AG04450 (cell line): ENCODE results near the gene MRPS33. TPM values are rescaled to one million over a fixed set of nuclear protein-coding genes. Genes with fewer than 3 reads are reported as not detected.

Experiments
- CTCF ChIA-PET: fragments of 300-600, 350-600 bp; formaldehyde crosslinking; extraction: SDS; loops from one replicate; lab custom pipeline; 2022; ENCODE audit warnings: antibody characterized with exemption, inconsistent platforms; lab: Charles Lee
- POLR2A ChIA-PET: fragments of 350-600 bp; formaldehyde crosslinking; extraction: SDS; loops from one replicate; lab custom pipeline; 2021; ENCODE audit warnings: antibody characterized with exemption, inconsistent platforms; lab: Yijun Ruan, JAX
- DNase-seq: peaks from one replicate; pipeline ENCODE4 v3.0.0-alpha.2; 2011; ENCODE audit warnings: low read depth, low spot score
- H3K27ac ChIP-seq: one replicate; pipeline ENCODE4 v1.5.1; 2012; ENCODE audit warnings: low read depth, low read length, control low read depth
- H3K27me3 ChIP-seq: one replicate; pipeline ENCODE4 v1.6.0; 2012; ENCODE audit warnings: low read length; ENCODE audit not compliant: control insufficient read depth, insufficient read depth
- H3K4me3 ChIP-seq: 2 replicates; pipeline ENCODE4 v1.5.1; 2011; ENCODE audit warnings: mild to moderate bottlenecking, low read depth, low read length, control low read depth
- H3K9me3 ChIP-seq: 2 replicates; pipeline ENCODE4 v1.5.1; 2012; ENCODE audit warnings: low read length; ENCODE audit not compliant: control insufficient read depth, insufficient read depth
- polyA plus RNA-seq: library from polyadenylated mRNA; depleted of rRNA; stranded (reverse); fragments of >200 nt; gene quantifications from 2 replicates; pipeline ENCODE4 v1.2.3, GENCODE V29; 2011
- TF ChIP-seq, protein P1 (sequence below): IDR thresholded peaks from 2 replicates; pipeline ENCODE4 v1.5.1; 2011; ENCODE audit warnings: low read depth, low read length, control low read depth, inconsistent platforms

The MRPS33 gene
- polyA plus RNA-seq, 1 experiment: 99.2 TPM

DNA sequence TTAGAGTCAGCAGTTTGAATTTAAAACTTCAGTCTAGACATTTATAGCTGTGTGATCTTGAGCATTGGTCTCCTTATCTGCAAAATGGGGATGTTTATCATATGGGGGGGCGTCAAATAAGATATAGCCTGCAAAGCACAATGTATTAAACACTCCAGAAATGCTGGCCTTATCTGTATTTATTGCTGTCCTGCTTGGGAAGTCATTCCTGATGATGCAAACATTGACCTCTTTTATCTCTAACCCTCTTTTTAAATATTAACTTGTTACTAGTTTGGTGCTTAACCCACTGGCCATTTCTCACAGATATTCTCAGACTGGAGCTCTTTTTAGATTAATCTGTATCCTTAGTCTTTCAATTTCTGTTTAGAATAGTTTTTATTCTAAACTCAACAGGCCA, 13.2 kb downstream of the MRPS33 start:
- no peak for DNase-seq
- CTCF ChIA-PET: no interaction called here
- POLR2A ChIA-PET: no interaction called here
- Histone ChIP-seq H3K27ac (no peak overlapping the region), H3K4me3 (no peak overlapping the region), H3K9me3 (no peaks in the 10 kb centered on the region), H3K27me3 (no peaks in the 10 kb centered on the region)
- TF ChIP-seq, protein P1, sequence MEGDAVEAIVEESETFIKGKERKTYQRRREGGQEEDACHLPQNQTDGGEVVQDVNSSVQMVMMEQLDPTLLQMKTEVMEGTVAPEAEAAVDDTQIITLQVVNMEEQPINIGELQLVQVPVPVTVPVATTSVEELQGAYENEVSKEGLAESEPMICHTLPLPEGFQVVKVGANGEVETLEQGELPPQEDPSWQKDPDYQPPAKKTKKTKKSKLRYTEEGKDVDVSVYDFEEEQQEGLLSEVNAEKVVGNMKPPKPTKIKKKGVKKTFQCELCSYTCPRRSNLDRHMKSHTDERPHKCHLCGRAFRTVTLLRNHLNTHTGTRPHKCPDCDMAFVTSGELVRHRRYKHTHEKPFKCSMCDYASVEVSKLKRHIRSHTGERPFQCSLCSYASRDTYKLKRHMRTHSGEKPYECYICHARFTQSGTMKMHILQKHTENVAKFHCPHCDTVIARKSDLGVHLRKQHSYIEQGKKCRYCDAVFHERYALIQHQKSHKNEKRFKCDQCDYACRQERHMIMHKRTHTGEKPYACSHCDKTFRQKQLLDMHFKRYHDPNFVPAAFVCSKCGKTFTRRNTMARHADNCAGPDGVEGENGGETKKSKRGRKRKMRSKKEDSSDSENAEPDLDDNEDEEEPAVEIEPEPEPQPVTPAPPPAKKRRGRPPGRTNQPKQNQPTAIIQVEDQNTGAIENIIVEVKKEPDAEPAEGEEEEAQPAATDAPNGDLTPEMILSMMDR: no peak

DNA sequence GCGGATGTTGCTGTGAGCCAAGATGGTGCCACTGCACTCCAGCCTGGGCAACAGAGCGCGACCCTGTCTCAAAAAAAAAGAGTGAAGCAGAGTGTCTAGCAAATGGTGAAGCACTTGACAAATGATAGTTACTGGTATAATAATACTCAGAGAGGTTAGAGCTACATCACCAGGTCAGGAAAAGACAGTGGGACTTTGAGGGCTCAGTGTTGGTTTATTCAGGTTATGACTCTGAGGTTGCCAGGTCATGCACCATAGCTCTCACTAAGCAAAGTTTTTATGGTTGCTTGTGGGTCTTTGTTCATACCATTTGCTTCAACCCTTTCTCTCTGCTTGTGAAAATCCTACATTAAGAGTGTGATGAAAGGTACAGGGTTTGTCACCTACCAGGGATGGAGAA, 13.6 kb downstream of the MRPS33 start:
- DNase-seq: no peak
- H3K9me3 ChIP-seq: no peaks in the 10 kb centered on the region
- TF ChIP-seq, protein P1: no peak
- ChIA-PET POLR2A (no interaction called here), CTCF (no interaction called here)
- H3K27ac ChIP-seq: no peak overlapping the region
- H3K4me3 ChIP-seq: no peak overlapping the region
- H3K27me3 ChIP-seq: no peaks in the 10 kb centered on the region

DNA sequence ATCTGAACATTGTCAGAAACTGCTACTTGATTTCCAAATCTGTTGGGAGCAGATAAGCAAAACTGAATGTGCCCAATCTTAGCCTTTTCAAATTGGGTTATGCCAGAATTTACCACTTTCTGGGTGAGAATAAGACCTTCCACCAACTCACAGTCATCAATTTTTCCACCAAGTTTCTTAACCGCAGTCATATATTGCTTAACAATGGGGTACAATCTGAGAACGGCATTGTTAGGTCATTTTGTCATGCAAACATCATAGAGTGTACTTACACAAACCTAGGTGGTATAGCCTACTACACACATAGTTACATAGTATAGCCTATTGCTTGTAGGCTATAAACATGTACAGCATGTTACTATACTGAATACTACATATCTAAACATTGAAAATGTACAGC, 16.0 kb downstream of the MRPS33 start:
- Histone ChIP-seq H3K4me3 (no peak overlapping the region), H3K27ac (no peak overlapping the region), H3K9me3 (no peaks in the 10 kb centered on the region), H3K27me3 (no peaks in the 10 kb centered on the region)
- ChIA-PET CTCF (no interaction called here), POLR2A (no interaction called here)
- TF ChIP-seq, protein P1: no peak
- no peak for DNase-seq

DNA sequence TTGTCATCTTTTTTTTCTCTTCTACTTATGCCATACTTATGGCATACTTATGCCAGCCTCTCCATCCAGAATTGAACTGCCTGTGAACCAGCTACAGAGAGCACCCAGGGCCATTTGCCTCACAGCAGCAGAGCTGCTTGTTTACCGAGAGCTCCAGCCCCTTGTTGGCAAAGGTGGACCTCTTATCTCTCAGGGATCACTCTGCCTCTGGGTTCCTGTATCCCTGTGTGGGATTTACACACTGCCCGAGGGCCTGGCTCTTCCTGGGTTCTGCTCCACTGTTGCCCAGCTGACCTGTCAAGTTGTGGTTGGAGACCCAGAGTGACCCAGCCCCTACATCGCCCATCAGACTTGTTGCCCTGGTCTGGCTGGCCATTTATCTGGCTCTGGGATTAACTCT, 22.3 kb downstream of the MRPS33 start:
- H3K4me3 ChIP-seq: no peak overlapping the region
- no peak overlapping the region for H3K27ac ChIP-seq
- no peaks in the 10 kb centered on the region for H3K9me3 ChIP-seq
- ChIA-PET CTCF (no interaction called here), POLR2A (no interaction called here)
- TF ChIP-seq, protein P1: no peak
- no peaks in the 10 kb centered on the region for H3K27me3 ChIP-seq
- DNase-seq: no peak

DNA sequence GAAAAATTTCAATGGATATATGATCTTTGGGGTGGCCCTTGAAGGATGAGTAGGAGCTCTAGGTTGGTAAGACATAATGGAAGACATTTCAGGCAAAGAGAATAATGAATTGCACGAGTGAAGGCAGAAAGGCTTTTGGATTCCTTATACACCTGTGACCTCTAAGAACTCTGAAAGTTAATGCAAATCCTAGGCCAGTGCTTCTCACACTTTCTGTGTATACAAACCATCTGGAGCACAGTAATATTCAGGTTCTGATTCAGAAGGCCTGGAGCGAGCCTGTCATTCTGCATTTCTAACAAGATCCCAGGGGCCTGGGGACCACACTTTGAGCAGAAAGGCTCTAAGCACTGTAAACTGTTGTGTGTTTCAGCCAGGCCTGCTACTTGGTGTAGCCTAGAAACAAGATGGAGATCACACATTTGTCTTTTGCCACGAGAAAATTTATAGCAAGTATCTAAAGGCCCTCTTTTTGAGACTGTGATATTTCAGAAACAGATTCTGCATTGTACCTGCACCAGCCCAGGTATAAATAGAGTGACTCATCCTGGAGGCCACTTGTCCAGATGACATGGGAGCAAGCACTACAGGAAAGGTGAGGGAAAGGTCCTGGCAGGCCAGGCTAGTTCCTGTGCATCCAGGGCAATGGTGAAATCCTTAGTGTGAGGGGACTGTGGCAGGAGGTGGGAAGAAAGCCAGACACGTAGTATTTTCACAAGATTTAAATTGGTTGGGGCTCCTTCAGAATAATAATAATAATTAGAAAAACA, 24.4 kb downstream of the MRPS33 start:
- ChIA-PET CTCF (no interaction called here), POLR2A (no interaction called here)
- no peaks in the 10 kb centered on the region for H3K27me3 ChIP-seq
- no peak overlapping the region for H3K4me3 ChIP-seq
- H3K27ac ChIP-seq: no peak overlapping the region
- TF ChIP-seq, protein P1: no peak
- DNase-seq: no peak
- no peaks in the 10 kb centered on the region for H3K9me3 ChIP-seq
